Vagina (tissue), 2 donors: ENCODE data around the gene SLC6A6.

Experiments used
- CTCF ChIP-seq, 3 experiments: fragments of 450-650 bp in 2 of 3; fragments of 200-600 bp in 1 of 3; sonication (generic) in 1 of 3; IDR thresholded peaks; one replicate each; pipeline ENCODE4 v1.5.1; 2017 to 2019; ENCODE audit warnings: antibody characterized with exemption in 3 of 3, mild to moderate bottlenecking in 2 of 3, moderate library complexity in 2 of 3
- POLR2A ChIP-seq, 2 donors: fragments of 450-650 bp; IDR thresholded peaks; one replicate each; pipeline ENCODE4 v1.6.1; 2017; ENCODE audit warnings: antibody characterized with exemption in 2 of 2, mild to moderate bottlenecking in 2 of 2, moderate library complexity in 2 of 2

- TF ChIP-seq CTCF (IDR thresholded peaks at IDR 0.05), result no peak
- no peak for TF ChIP-seq POLR2A (IDR thresholded peaks at IDR 0.05)
Measured at GRCh38 chr3:14379843-14380242, 22.6 kb upstream of the SLC6A6 start.
